GM23248 (cell line): Measurements from ENCODE around the gene AK1. TPM values are rescaled to one million over a fixed set of nuclear protein-coding genes. Genes with fewer than 3 reads are reported as not detected.
A peak's percentile ranks its signal among the peaks of the same experiment; 100 is the strongest.

Experiments used
- DNase-seq: peaks from one replicate; pipeline ENCODE4 v3.0.0-alpha.2; 2015
- H2AFZ ChIP-seq: fragments of 200-600 bp; sonication (generic); 2 replicates; pipeline ENCODE4 v1.6.1; 2016; ENCODE audit warnings: antibody characterized with exemption
- H3F3A ChIP-seq: fragments of 200-600 bp; sonication (generic); 2 replicates; pipeline ENCODE4 v1.6.1; 2016; ENCODE audit warnings: mild to moderate bottlenecking, antibody characterized with exemption, mixed run types; ENCODE audit not compliant: insufficient read depth
- H3K27ac ChIP-seq: fragments of 200-600 bp; sonication (generic); 2 replicates; pipeline ENCODE4 v1.5.1; 2016; ENCODE audit warnings: mild to moderate bottlenecking
- H3K27me3 ChIP-seq: fragments of 200-600 bp; sonication (generic); replicated peaks from 2 replicates; pipeline ENCODE4 v1.6.1; 2016; ENCODE audit warnings: mild to moderate bottlenecking; ENCODE audit not compliant: insufficient read depth
- H3K36me3 ChIP-seq: fragments of 200-600 bp; sonication (generic); 2 replicates; pipeline ENCODE4 v1.6.1; 2016; ENCODE audit warnings: low read depth, mild to moderate bottlenecking
- H3K4me1 ChIP-seq: fragments of 200-600 bp; sonication (generic); 2 replicates; pipeline ENCODE4 v1.6.1; 2016; ENCODE audit warnings: mild to moderate bottlenecking; ENCODE audit not compliant: insufficient read depth
- H3K4me2 ChIP-seq: fragments of 200-600 bp; sonication (generic); one replicate; pipeline ENCODE4 v1.6.1; 2016; ENCODE audit warnings: mild to moderate bottlenecking; ENCODE audit not compliant: unreplicated experiment
- H3K4me3 ChIP-seq: fragments of 200-600 bp; sonication (generic); 2 replicates; pipeline ENCODE4 v1.5.1; 2016; ENCODE audit warnings: mild to moderate bottlenecking
- H3K79me2 ChIP-seq: fragments of 200-600 bp; sonication (generic); 2 replicates; pipeline ENCODE4 v1.6.1; 2016; ENCODE audit warnings: mild to moderate bottlenecking; ENCODE audit not compliant: insufficient read depth
- H3K9ac ChIP-seq: fragments of 200-600 bp; sonication (generic); 2 replicates; pipeline ENCODE4 v1.6.1; 2016; ENCODE audit warnings: mild to moderate bottlenecking
- H3K9me2 ChIP-seq: fragments of 200-600 bp; sonication (generic); 2 replicates; pipeline ENCODE4 v1.6.1; 2016; ENCODE audit warnings: mixed run types, mild to moderate bottlenecking, moderate library complexity; ENCODE audit not compliant: insufficient read depth
- H3K9me3 ChIP-seq: fragments of 200-600 bp; sonication (generic); one replicate; pipeline ENCODE4 v1.6.1; 2017; ENCODE audit warnings: low read depth
- H4K20me1 ChIP-seq: fragments of 200-600 bp; sonication (generic); 2 replicates; pipeline ENCODE4 v1.6.0; 2016; ENCODE audit not compliant: insufficient read depth
- EZH2 ChIP-seq: fragments of 200-600 bp; sonication (generic); IDR thresholded peaks from 2 replicates; pipeline ENCODE4 v1.6.1; 2018; ENCODE audit warnings: antibody characterized with exemption, mild to moderate bottlenecking; ENCODE audit not compliant: insufficient read depth, poor library complexity, severe bottlenecking
- EZH2phosphoT487 ChIP-seq: fragments of 200-600 bp; sonication (generic); IDR thresholded peaks from 2 replicates; pipeline ENCODE4 v1.6.1; 2018; ENCODE audit warnings: antibody characterized with exemption, moderate library complexity, mild to moderate bottlenecking, low read depth; ENCODE audit not compliant: insufficient read depth
- WGBS, 2 experiments: methylation state at CpG; one replicate each; pipeline ENCODE4 v1.1.6; 2015 to 2017; ENCODE audit warnings: low lambda C conversion rate in 2 of 2, low coverage in 1 of 2; ENCODE audit errors: missing lambda C conversion rate in 2 of 2; 5-methylcytosine and 5-hydroxymethylcytosine counted together
- in situ Hi-C: fragments of 300-500 bp; cut with MboI; formaldehyde crosslinking; loops from 2 replicates; pipeline ENCODE4 v1.15.0; 2020
- polyA plus RNA-seq: library from polyadenylated mRNA; unstranded; fragments of >200 nt; fragmentation: Nextera tagmentation; extraction: Ambion mirVana; gene quantifications from 2 replicates; pipeline ENCODE4 v1.2.1, GENCODE V29; 2016
- total RNA-seq: library from RNA; depleted of rRNA; stranded (reverse); fragments of >200 nt; shearing (Covaris generic); gene quantifications from 2 replicates; pipeline ENCODE4 v1.2.3, GENCODE V29; 2014

Gene AK1
- total and polyA plus RNA-seq, 2 experiments from 2014 or later = 51.8 to 159 TPM

DNA sequence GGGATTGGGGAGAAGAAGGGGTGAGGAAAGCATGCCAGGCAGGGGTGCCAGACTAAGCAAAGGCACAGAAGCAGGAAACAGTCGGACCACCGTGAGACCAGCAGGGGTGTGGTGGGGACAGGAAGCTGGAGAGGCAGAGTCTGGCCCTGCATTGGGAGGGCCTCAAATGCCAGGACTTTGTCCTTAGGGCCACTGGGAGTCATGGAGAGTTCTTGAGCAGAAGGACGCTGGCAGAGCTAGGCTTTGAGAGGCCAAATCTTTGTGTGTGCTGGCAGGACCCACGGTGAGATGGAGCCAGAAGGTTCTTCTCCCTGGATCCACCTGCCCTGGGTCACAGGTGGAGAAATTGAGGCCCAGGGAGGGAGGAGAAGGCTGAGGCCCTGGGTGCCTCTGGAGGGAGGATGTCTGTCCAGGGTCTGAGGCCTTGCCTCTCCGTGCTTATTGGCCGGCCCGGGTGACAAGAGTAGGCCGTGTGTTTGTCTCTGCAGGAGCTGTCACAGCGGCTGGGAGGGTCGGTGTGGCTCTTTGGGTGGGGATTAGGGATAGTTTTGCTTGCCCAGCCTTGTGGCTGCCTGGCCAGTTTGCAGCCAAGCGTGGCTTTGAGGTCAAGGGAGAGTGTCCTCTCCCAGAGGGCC is 21.3 kb downstream of the AK1 start:
- TF ChIP-seq EZH2 = no peak
- TF ChIP-seq EZH2phosphoT487 = no peak
- in situ Hi-C loops = no loop called here
- Histone ChIP-seq H3K36me3 (no peaks in the 10 kb centered on the region), H3K4me1 (peaks cover 19% of the 10 kb centered on the region), H3K4me3 (no peak overlapping the region), H3K27me3 (no peaks in the 10 kb centered on the region), H3K79me2 (peaks cover 32% of the 10 kb centered on the region), H3K4me2 (no peak overlapping the region), H3K9ac (no peak overlapping the region), H3K27ac (no peak overlapping the region), H3K9me3 (no peaks in the 10 kb centered on the region), H2AFZ (no peak overlapping the region), H4K20me1 (no peaks in the 10 kb centered on the region), H3F3A (no peaks in the 10 kb centered on the region; the same call in 1 of the 2 replicates), H3K9me2 (no peaks in the 10 kb centered on the region)
- WGBS, 2 experiments = 63 to 70% methylated on average over 11 of the region's 11 CpGs
- DNase-seq = no peak

DNA sequence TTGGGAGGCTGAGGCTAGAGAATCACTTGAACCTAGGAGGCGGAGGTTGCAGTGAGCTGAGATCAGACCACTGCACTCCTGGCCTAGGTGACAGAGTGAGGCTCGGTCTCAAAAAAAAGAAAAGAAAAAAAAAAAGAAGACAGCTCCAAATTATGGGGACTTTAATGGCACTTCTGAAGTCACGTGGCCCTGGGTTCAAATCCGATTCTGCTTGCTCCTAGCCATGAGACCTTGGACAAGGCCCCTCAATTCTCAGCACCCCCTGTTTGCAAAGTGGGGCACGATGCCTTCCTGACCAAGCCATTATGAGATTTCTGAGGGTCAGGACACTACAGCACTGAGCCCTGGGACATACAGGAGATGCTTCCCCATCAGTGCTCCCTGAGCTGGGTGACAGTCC is 22.0 kb downstream of the AK1 start:
- H3K4me3 ChIP-seq = no peak overlapping the region
- 95 to 96% methylated on average over 5 of the region's 5 CpGs for WGBS, 2 experiments
- no peak overlapping the region for H2AFZ ChIP-seq
- no peaks in the 10 kb centered on the region for H3K9me2 ChIP-seq
- no peak overlapping the region for H3K27ac ChIP-seq
- in situ Hi-C loops = no loop called here
- peaks cover 39% of the 10 kb centered on the region for H3K79me2 ChIP-seq
- H4K20me1 ChIP-seq = no peaks in the 10 kb centered on the region
- no peak for DNase-seq
- no peaks in the 10 kb centered on the region for H3K9me3 ChIP-seq
- peaks cover 19% of the 10 kb centered on the region for H3K4me1 ChIP-seq
- TF ChIP-seq EZH2phosphoT487 (no peak), EZH2 (no peak)
- no peak overlapping the region for H3K4me2 ChIP-seq
- no peaks in the 10 kb centered on the region; the same call in 1 of the 2 replicates for H3F3A ChIP-seq
- 0 out of 2 replicates have a peak, but pooled peaks cover 3% of the 10 kb centered on the region for H3K36me3 ChIP-seq
- H3K27me3 ChIP-seq = no peaks in the 10 kb centered on the region
- no peak overlapping the region for H3K9ac ChIP-seq

DNA sequence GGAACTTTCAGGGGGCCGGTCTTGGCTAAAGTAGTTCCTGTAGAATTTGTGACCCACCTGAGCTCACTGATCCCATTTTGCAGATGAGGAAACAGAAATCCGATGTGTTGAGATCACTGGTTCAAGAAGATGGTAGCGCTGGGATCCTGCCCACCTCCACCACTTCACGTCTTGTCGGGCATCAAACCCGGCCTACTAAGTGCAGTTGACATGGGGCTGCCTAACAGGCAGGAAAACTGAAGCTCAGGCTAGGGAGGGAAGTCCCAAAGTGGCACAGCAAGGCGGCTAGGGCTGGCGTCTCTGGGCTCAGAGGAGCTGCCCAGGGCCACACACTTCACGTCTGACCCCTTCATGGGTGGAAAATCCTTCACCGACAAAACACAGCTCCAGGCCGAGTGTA is 22.5 kb downstream of the AK1 start:
- H3K9me3 ChIP-seq = no peaks in the 10 kb centered on the region
- H3K36me3 ChIP-seq = 0 out of 2 replicates have a peak, but pooled peaks cover 3% of the 10 kb centered on the region
- H3K27ac ChIP-seq = peak overlapping the region; percentile 78
- peaks cover 45% of the 10 kb centered on the region for H3K79me2 ChIP-seq
- H2AFZ ChIP-seq = peak overlapping the region; percentile 68
- peak overlapping the region; percentile 93 for H3K4me2 ChIP-seq
- peaks cover 19% of the 10 kb centered on the region for H3K4me1 ChIP-seq
- peak overlapping the region; percentile 95 for H3K4me3 ChIP-seq
- H3K27me3 ChIP-seq = no peaks in the 10 kb centered on the region
- H3F3A ChIP-seq = no peaks in the 10 kb centered on the region; the same call in 1 of the 2 replicates
- H4K20me1 ChIP-seq = no peaks in the 10 kb centered on the region
- WGBS, 2 experiments = 64 to 68% methylated on average over 11 of the region's 11 CpGs
- no peaks in the 10 kb centered on the region for H3K9me2 ChIP-seq
- no peak for TF ChIP-seq EZH2
- no peak for TF ChIP-seq EZH2phosphoT487
- H3K9ac ChIP-seq = peak overlapping the region; percentile 91
- DNase-seq = no peak
- in situ Hi-C loops = no loop called here

DNA sequence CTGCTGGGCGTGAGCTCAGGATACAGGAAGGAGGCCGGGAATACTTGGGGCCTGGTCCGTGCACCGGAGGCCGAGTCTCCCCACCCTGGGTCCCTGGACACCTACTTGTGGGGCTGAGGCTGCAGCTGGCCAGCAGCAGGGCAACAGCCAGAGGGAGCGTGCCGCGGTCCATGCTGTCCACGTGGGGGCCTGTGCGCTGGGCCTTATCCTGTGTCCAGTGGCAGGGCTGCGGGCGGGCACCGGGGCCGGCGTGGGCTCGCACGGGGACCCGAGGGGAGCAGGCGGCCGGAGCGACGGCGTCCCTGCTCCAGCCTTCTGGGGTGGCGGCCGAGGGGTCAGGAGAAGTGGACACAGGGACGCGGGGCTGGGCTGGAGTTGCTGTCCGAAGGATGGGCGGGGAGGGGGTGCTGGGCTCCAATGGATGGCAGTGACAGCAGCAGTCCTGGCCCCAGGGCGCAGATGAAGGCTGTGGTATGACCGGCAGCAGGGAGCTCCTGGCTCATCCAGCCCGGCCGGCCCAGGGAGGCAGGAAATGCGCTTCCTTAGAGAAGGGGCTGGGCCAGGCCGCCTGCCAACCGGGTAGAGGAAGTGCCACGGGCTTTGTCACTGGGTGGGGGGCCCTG is 23.2 kb downstream of the AK1 start, which contains the start of gene ENG:
ENG (minus strand) TSS at position 475 of the 623 bp plus-strand sequence; CDS start at position 172, 303 bp downstream.
- WGBS, 2 experiments = 0 to 1% methylated on average over 29 to 32 of the region's 37 CpGs
- Histone ChIP-seq H4K20me1 (no peaks in the 10 kb centered on the region), H3K4me3 (peak within 1 kb of the TSS; percentile 95), H3F3A (no peaks in the 10 kb centered on the region; the same call in 1 of the 2 replicates), H3K9me2 (no peaks in the 10 kb centered on the region), H3K9me3 (no peaks in the 10 kb centered on the region), H3K27ac (peak within 1 kb of the TSS; percentile 78), H3K79me2 (peaks cover 51% of the 10 kb centered on the region), H3K9ac (peak within 1 kb of the TSS; percentile 91), H3K4me2 (peak within 1 kb of the TSS; percentile 93), H2AFZ (peak within 1 kb of the TSS; percentile 68), H3K4me1 (peaks cover 19% of the 10 kb centered on the region), H3K36me3 (peaks cover 7% of the 10 kb centered on the region; the same call in 1 of the 2 replicates), H3K27me3 (no peaks in the 10 kb centered on the region)
- in situ Hi-C loops = no loop called here
- no peak for TF ChIP-seq EZH2
- no peak for TF ChIP-seq EZH2phosphoT487
- DNase-seq = peak; percentile 80
